Activated CD8-positive, alpha-beta memory T cell treated with anti-CD3 and anti-CD28 coated beads for 24 hours (primary cell): ENCODE measurements around the gene NSD1.
"Not testable (repeated sequence)": the region's sequence is repeated elsewhere in the genome, so short reads cannot be mapped to it uniquely, and the experiment has no call there.

Experiments
- DNase-seq: peaks from one replicate; pipeline ENCODE4 v3.0.0-alpha.2; 2020

Gene NSD1

GRCh38 chr5:177296581-177296980 is 163.0 kb downstream of the NSD1 start:
- DNase-seq = no peak

- DNase-seq = no peak
These were observed 164.3 kb downstream of the NSD1 start for GRCh38 chr5:177297922-177298321.

- DNase-seq = no peak
These were observed 166.1 kb downstream of the NSD1 start for GRCh38 chr5:177299697-177300096.

GRCh38 chr5:177300236-177300880 is 166.8 kb downstream of the NSD1 start:
- DNase-seq = no peak

- no peak for DNase-seq
These were observed 167.4 kb downstream of the NSD1 start for GRCh38 chr5:177300951-177301350.

GRCh38 chr5:177301503-177302165 is 168.1 kb downstream of the NSD1 start:
- DNase-seq = no peak

- DNase-seq = no peak
These were observed 169.0 kb downstream of the NSD1 start for GRCh38 chr5:177302354-177303110.

GRCh38 chr5:177303121-177303924 is 169.8 kb downstream of the NSD1 start, which contains the start of the genes PRELID1 and RAB24:
Gene PRELID1, plus strand, starts transcription at chr5:177303799. Its CDS starts 187 bp downstream, at chr5:177303986.
Gene RAB24, minus strand, starts transcription at chr5:177303719. Its CDS starts 431 bp downstream, at chr5:177303288.
- peak; percentile 94 for DNase-seq

- DNase-seq = no peak
These were observed 170.4 kb downstream of the NSD1 start for GRCh38 chr5:177303925-177304391.

GRCh38 chr5:177304392-177305119 is 171.0 kb downstream of the NSD1 start:
- peak; percentile 69 for DNase-seq

GRCh38 chr5:177306103-177306640 is 172.6 kb downstream of the NSD1 start:
- DNase-seq = not testable (repeated sequence)

GRCh38 chr5:177306674-177307543 is 173.3 kb downstream of the NSD1 start:
- DNase-seq = no peak

- no peak for DNase-seq
These were observed 174.2 kb downstream of the NSD1 start for GRCh38 chr5:177307544-177308363.

GRCh38 chr5:177308740-177309139 is 175.2 kb downstream of the NSD1 start:
- DNase-seq = no peak

- DNase-seq = peak; percentile 85
These were observed 176.0 kb downstream of the NSD1 start for GRCh38 chr5:177309351-177310191.

GRCh38 chr5:177310332-177310731 is 176.8 kb downstream of the NSD1 start:
- no peak for DNase-seq

GRCh38 chr5:177310757-177311391 is 177.3 kb downstream of the NSD1 start:
- DNase-seq = no peak

GRCh38 chr5:177311392-177311722 is 177.8 kb downstream of the NSD1 start:
- no peak for DNase-seq
